Upper lobe of right lung (tissue), 1 donor: ENCODE measurements around the gene PRUNE2. TPM values are rescaled to one million over a fixed set of nuclear protein-coding genes. Genes with fewer than 3 reads are reported as not detected.

ENCODE experiments used
- ATAC-seq: fragments of 200-7000 bp; cut with Tn5 transposase; one replicate; pipeline ENCODE4 v1.9.1; 2020; ENCODE audit warnings: mild to moderate bottlenecking, moderate library complexity
- DNase-seq: peaks from one replicate; pipeline ENCODE4 v3.0.0-alpha.2; 2020
- H3K27ac ChIP-seq: fragments of 200-600 bp; one replicate; pipeline ENCODE4 v1.8.0; 2022
- H3K27me3 ChIP-seq: fragments of 200-600 bp; one replicate; pipeline ENCODE4 v1.8.0; 2022; ENCODE audit warnings: mild to moderate bottlenecking
- H3K36me3 ChIP-seq: fragments of 200-600 bp; one replicate; pipeline ENCODE4 v1.8.0; 2022
- H3K4me1 ChIP-seq: fragments of 200-600 bp; one replicate; pipeline ENCODE4 v1.8.0; 2022
- H3K4me3 ChIP-seq: fragments of 200-600 bp; one replicate; pipeline ENCODE4 v1.8.0; 2022; ENCODE audit warnings: mild to moderate bottlenecking
- H3K9me3 ChIP-seq: fragments of 200-600 bp; one replicate; pipeline ENCODE4 v1.8.0; 2022
- intact Hi-C: fragments of 100-400 bp; cut with DNase I; formaldehyde crosslinking; loops from one replicate; pipeline ENCODE4 v1.11.0; 2022
- total RNA-seq: library from RNA; stranded (reverse); fragmentation: NEBNext Ultra II Directional; extraction: Animal tissue kit (Norgen Biotek cat#: 25700); gene quantifications from one replicate; pipeline ENCODE4 v1.2.1, GENCODE V29; 2021
- TF ChIP-seq, protein P1 (sequence below): fragments of 200-600 bp; IDR thresholded peaks from one replicate; pipeline ENCODE4 v1.8.0; 2022; ENCODE audit warnings: antibody characterized with exemption
- donor health status: DM: no; HTN: yes; CAD: no; lungs with severe emphysema.

The PRUNE2 gene
- total RNA-seq, 1 donor from 2014 or later: 7.4 TPM

DNA sequence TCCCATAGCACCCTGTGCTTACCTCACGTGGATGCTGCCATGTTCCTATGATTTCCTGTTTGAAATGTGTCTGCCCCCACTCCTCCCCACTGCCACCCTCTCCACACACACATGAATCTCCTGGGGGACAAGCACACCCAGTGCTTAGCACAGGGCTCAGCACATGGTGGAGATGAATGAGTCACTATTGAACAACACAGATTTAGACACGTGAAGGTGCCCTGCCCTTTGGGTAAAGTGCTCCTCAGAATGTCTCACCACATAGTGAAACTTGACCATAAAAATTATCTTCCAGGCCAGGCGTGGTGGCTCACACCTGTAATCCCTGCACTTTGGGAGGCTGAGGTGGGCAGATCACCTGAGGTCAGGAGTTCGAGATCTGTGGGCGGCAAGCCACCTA is 240.5 kb downstream of the PRUNE2 start:
- Histone ChIP-seq H3K9me3 (no peaks in the 10 kb centered on the region), H3K36me3 (no peaks in the 10 kb centered on the region), H3K4me1 (peaks cover 7% of the 10 kb centered on the region), H3K27ac (no peak overlapping the region), H3K27me3 (no peaks in the 10 kb centered on the region), H3K4me3 (no peak overlapping the region)
- DNase-seq (no peak), ATAC-seq (no peak)
- TF ChIP-seq, protein P1, sequence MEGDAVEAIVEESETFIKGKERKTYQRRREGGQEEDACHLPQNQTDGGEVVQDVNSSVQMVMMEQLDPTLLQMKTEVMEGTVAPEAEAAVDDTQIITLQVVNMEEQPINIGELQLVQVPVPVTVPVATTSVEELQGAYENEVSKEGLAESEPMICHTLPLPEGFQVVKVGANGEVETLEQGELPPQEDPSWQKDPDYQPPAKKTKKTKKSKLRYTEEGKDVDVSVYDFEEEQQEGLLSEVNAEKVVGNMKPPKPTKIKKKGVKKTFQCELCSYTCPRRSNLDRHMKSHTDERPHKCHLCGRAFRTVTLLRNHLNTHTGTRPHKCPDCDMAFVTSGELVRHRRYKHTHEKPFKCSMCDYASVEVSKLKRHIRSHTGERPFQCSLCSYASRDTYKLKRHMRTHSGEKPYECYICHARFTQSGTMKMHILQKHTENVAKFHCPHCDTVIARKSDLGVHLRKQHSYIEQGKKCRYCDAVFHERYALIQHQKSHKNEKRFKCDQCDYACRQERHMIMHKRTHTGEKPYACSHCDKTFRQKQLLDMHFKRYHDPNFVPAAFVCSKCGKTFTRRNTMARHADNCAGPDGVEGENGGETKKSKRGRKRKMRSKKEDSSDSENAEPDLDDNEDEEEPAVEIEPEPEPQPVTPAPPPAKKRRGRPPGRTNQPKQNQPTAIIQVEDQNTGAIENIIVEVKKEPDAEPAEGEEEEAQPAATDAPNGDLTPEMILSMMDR: no peak
- intact Hi-C loops: no loop called here

DNA sequence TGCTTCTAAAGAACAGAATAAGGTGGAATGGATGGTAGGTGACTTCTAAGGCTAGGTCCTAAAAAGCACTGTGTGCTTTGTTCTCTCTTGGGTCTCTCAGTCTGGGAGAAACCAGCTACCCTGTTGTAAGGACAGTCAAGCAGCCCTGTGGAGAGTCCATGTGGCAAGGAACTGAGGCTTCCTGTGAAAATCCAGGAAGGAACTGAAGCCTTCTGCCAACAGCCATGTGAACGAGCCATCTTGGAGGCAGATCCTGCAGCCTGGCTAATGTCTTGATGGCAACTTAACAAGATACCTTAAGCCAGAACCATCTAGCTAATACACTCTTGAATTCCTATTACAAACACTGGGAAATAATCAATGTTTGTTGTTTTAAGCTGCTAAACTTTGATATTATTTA is 241.8 kb downstream of the PRUNE2 start:
- TF ChIP-seq, protein P1: no peak
- no peak overlapping the region for H3K27ac ChIP-seq
- H3K36me3 ChIP-seq: no peaks in the 10 kb centered on the region
- ATAC-seq: no peak
- no peak for DNase-seq
- H3K4me1 ChIP-seq: peaks cover 7% of the 10 kb centered on the region
- intact Hi-C loops: no loop called here
- no peak overlapping the region for H3K4me3 ChIP-seq
- no peaks in the 10 kb centered on the region for H3K27me3 ChIP-seq
- no peaks in the 10 kb centered on the region for H3K9me3 ChIP-seq

DNA sequence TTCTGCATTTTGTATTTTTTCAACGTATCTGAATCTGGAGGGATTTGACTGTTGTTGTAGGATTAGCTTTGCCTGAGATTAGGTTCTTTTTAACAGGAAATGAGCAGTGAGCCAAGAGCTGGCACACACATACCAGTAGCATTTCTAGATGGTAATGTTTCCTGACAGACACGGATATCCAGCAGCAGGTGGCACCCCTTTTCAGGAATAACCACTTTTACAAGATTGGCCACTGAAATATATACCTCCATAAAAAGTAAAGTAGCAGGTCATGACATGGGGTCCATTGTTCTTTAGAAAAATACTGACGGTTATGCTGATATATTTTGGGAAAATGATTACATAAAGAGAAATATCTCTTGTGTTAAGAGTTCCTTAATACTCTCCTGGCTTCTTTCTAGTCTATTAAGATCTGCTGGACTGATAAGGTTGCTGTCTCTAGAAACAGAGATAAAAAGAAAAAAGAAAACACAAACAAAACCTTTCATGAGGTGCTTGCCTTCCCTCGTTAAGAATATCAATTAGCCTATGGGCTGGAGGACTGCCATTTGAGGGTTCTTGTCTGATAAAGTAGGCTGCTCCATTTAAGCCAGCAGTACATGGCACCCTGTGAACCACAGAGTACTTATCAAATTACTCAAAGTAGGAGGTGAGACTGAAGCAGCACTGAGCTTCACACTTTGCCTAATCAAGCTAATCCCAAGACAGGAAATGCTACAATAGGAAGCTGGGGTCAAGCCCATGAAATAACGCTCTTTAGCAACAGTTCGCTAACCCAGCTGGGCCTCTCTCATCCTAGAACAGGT is 243.2 kb downstream of the PRUNE2 start:
- TF ChIP-seq, protein P1: no peak
- Histone ChIP-seq H3K27ac (no peak overlapping the region), H3K27me3 (no peaks in the 10 kb centered on the region), H3K4me1 (peaks cover 7% of the 10 kb centered on the region), H3K36me3 (no peaks in the 10 kb centered on the region), H3K4me3 (no peak overlapping the region), H3K9me3 (no peaks in the 10 kb centered on the region)
- DNase-seq (no peak), ATAC-seq (peak; percentile 27)
- intact Hi-C loops: no loop called here

DNA sequence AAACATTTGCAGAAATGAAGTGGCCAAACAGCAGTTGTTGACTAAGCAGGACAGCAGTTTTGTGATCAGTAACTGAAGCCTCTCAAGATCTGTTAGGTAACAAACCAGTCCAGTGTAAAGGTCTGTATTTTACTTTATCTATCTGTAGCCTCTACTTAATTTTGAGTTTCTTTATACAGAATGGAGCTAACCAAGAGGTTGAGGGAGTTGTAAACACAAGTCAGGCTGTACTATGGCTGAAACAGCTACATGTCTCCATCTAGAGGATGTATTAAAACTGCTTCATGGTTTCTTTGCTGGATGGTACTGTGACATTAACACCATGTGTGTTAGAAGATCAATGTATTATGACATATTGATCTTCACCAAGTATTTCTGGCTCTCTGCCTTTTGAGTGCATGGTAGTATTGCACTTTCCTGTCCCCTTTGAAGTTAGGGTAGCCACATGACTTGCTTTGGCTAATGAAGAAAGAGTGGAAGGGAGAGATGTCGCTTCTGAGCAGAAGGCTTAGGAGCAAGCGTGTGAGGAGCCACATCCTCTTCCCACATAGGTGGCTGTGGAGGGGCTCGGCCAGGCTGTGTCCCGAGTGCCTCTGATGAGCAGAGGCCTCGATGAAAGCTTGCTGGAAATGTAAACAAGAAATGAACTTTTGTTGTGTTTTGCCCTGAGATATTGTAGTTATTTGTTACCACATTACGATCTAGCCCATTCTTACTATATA is 247.2 kb downstream of the PRUNE2 start:
- ATAC-seq (peak; percentile 89), DNase-seq (no peak)
- Histone ChIP-seq H3K36me3 (no peaks in the 10 kb centered on the region), H3K27me3 (no peaks in the 10 kb centered on the region), H3K4me3 (no peak overlapping the region), H3K9me3 (no peaks in the 10 kb centered on the region), H3K4me1 (peaks cover 15% of the 10 kb centered on the region), H3K27ac (no peak overlapping the region)
- intact Hi-C loops: loop anchor here (5.0 kb wide), 1 partner anchor 1869 kb away; no protein-coding TSS in a partner anchor
- TF ChIP-seq, protein P1: peak; percentile 59

DNA sequence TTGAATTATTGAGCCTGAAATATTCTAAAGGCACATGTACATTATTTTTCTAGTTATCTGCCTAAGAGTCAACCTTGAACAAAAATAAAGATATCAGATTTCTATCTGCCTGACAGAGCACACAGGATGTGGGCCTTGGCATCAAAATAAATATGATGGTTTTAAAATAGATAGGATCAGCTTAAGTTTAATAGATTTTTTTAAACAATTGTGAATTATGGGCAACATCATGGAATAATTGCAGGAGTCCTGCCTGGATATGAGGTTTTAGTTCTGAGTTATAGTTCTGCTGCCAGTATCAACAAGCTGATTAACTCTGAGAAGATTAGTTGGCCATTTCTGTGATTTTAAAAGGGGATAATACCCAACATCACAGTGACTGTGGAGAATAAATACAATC is 248.6 kb downstream of the PRUNE2 start:
- H3K27ac ChIP-seq: no peak overlapping the region

More for the DNA sequence above, 248.6 kb downstream of the PRUNE2 start:
- intact Hi-C loops: loop anchor here (5.0 kb wide), 1 partner anchor 1870 kb away; no protein-coding TSS in a partner anchor
- TF ChIP-seq, protein P1: no peak
- H3K9me3 ChIP-seq: no peaks in the 10 kb centered on the region
- no peaks in the 10 kb centered on the region for H3K36me3 ChIP-seq
- ATAC-seq (no peak), DNase-seq (no peak)
- peaks cover 11% of the 10 kb centered on the region for H3K4me1 ChIP-seq
- H3K27me3 ChIP-seq: no peaks in the 10 kb centered on the region
- no peak overlapping the region for H3K4me3 ChIP-seq
